ENCODE measurements around the gene LDAF1.

The LDAF1 gene

GRCh38 chr16:21222495-21223337 lies 64.2 kb downstream of the LDAF1 start:
- DNase-seq: no peak
- in situ Hi-C loops (cut with MboI; ENCODE audit: low pct_unique_long_range_greater_than_20kb, low sequenced_read_pairs): no loop called here

DNA sequence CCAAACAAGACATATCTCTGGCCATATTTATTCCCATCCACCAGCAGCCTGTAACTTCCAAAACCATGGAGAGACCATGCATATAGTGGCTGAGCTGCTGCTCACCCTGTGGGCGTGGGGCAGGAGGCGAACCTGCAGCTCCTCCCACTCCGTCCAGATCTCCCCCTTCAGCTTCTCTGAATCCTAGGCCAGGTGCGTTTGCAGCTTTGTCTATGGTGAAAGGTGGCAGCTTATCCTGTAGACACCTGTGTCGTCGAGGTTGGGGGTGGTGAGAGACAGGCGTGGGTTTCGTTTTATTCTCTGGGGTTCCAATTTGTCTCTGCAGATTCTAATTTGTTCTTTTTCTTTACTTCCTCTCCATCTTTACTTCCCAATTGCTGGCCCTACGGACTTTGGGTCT lies 65.3 kb downstream of the LDAF1 start:
- no peak for DNase-seq
- in situ Hi-C loops (cut with MboI; ENCODE audit: low pct_unique_long_range_greater_than_20kb, low sequenced_read_pairs): no loop called here

DNA sequence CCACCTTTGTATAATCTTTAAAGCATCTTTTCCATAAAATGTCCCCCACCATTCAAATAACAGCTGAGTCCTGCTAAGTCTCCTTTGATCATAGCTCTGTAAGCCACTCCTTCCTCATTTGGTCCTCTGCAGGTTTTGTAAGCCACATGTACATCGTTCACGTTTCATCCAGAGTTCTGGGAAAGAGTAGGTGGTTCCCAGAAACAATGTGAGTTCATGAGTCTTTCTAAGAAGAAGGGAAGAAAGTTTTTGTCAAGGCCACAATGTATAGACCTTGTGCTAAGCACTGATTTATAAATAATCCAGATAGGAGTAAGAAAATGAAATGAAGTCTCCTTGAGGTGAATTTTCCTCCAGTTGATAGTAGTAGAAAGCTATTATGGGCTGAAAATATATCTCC lies 66.3 kb downstream of the LDAF1 start:
- in situ Hi-C loops (cut with MboI; ENCODE audit: low pct_unique_long_range_greater_than_20kb, low sequenced_read_pairs): no loop called here
- DNase-seq: peak; percentile 22

DNA sequence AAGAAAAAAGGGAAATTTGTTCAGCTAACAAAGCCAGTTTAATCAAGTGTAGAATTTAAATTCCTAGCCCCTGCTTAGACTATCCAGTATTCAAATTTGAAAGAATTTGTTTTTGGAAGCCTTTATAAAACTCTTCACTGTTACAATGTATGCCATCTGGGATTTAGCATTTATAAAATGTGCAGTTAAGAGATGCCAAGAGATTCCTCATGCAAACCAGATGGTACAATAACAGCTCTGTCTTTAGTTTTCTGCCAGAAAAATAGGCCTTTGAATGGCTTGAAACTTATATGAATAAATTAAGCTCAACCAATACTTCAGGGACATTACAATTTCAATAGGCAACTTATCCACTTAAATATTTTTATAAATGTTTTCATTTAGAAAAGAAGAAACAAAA lies 68.3 kb downstream of the LDAF1 start:
- no peak for DNase-seq
- in situ Hi-C loops (cut with MboI; ENCODE audit: low pct_unique_long_range_greater_than_20kb, low sequenced_read_pairs): no loop called here

GRCh38 chr16:21227866-21228265 lies 69.4 kb downstream of the LDAF1 start:
- in situ Hi-C loops (cut with MboI; ENCODE audit: low pct_unique_long_range_greater_than_20kb, low sequenced_read_pairs): no loop called here
- no peak for DNase-seq

DNA sequence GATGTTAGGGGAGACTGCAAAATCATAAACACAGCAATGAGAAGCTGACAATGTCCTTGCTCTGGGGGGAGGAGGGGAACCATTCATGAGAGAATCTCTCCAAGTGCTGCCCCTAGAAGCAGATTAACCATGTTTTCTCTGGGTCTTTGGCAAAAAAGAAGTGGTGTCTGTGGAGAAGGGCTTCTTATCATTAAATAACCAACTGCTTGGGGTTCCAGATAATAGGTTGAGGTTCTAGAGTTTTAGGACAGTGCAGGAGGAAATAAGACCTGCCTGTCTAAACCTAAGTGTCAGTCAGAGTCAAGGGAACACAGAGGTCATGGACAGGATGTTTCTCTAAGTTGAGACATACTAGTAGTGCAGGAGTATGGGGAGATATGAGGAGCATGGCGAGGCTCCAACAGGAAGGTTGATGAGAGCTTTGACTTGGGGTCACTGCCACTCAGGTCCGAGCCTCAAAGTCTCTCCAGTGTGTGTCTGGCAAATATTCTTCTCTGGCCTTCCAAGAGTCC lies 69.9 kb downstream of the LDAF1 start:
- in situ Hi-C loops (cut with MboI; ENCODE audit: low pct_unique_long_range_greater_than_20kb, low sequenced_read_pairs): no loop called here
- no peak for DNase-seq
